HG03060 (cell line): ENCODE data around the gene PEX16.

Experiments
- ATAC-seq: cut with Tn5 transposase; IDR thresholded peaks from one replicate; pipeline ENCODE4 v1.9.1; 2021; ENCODE audit warnings: low read depth, moderate number of reproducible peaks; ENCODE audit not compliant: unreplicated experiment

The PEX16 gene

DNA sequence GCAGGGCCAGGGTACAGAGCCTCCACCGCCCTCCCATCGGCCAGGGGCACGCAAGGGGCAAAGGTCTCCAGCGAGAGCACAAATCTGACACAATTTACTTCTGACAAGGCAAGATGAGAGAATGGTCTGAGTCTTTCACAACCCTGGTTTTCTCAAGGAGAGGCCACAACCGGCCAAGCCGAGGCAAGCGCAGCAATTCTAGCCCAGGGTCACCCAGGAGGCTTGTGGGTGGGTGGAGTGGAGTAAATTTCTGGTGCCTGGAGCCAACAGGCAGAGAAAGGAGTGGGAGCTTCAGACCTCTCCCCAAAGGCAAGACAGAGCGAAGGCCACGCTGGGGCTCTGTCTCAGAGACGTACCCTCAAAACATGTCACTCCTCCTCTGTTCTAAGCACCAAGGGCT lies 14.1 kb upstream of the PEX16 start:
- no peak for ATAC-seq

GRCh38 chr11:45930951-45931570 lies 13.4 kb upstream of the PEX16 start:
- ATAC-seq = no peak

GRCh38 chr11:45930031-45930794 lies 12.5 kb upstream of the PEX16 start:
- peak; percentile 89 for ATAC-seq

- ATAC-seq = no peak
These were observed 11.9 kb upstream of the PEX16 start for GRCh38 chr11:45929486-45930030.

- no peak for ATAC-seq
These were observed 11.0 kb upstream of the PEX16 start for GRCh38 chr11:45928535-45929215.

GRCh38 chr11:45927684-45928413 lies 10.2 kb upstream of the PEX16 start:
- no peak for ATAC-seq

GRCh38 chr11:45927332-45927683 lies 9.6 kb upstream of the PEX16 start:
- ATAC-seq = no peak

GRCh38 chr11:45926536-45927331 lies 9.1 kb upstream of the PEX16 start:
- no peak for ATAC-seq

DNA sequence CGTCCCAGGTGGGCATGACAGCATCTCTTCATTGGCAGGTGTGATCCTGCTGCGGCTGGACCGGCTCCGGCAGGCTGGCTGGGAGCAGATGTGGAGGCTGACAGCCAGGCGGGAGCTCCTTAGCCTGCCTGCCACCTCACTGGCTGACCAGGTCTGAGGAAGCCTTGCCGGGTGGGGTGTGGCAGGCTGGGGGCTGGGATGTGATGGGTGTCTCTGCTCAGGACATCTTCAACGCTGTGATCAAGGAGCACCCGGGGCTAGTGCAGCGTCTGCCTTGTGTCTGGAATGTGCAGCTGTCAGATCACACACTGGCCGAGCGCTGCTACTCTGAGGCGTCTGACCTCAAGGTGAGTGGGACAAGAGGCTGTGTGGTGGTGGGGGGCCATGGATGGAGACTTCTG lies 8.3 kb upstream of the PEX16 start:
- no peak for ATAC-seq

GRCh38 chr11:45925550-45925949 lies 7.9 kb upstream of the PEX16 start:
- ATAC-seq = no peak

DNA sequence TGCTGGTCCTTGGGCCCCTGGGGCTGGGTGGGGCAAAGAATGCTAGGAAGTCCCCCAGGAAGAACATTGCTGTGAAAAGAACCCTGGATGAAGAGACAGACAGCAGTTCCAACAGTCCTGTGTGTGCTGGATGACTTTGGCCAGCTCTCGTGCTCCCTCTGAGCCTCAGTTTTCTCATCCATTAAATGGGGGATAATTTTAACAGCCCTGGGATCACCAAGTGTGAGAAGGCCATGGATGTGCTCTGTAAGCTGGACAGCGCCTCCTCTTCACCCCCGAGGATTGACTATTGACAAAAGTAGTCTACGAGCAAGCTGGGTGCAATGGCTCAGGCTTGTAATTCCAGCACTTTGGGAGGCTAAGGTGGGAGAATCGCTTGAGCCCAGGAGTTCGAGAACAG lies 7.2 kb upstream of the PEX16 start:
- ATAC-seq = no peak

- ATAC-seq = no peak
These were observed 6.6 kb upstream of the PEX16 start for GRCh38 chr11:45924036-45924915.

DNA sequence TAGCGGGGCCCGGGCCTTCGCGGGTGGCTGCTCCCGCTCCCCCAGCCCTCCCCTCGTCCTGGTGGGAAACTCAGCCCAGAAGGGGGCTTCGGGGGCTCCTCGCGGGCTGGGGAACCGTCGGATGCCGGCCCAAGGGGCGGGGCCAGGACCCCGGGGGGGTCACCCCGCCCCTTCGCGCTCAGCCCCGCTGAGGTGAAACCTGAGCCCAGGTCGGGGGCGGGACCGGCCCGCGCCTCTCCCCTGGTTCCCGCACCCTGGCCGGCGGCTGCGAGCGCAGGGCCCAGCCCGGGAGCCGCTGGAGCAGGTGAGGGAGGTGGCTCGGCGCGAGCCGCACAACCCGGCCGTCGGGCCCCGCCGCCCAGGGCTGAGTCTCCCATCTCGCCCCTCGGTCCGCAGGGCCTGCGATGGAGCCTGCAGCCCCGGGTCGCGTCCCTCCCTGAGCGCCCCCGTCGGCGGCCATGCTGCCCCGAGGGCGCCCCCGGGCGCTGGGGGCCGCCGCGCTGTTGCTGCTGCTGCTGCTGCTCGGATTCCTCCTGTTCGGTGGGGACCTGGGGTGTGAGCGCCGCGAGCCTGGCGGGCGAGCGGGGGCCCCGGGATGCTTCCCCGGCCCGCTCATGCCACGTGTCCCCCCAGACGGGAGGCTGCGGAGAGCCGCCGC lies 4.9 kb upstream of the PEX16 start, which contains the start of gene LARGE2:
LARGE2 (plus strand) TSS at position 232 of the 658 bp plus-strand sequence; CDS start at position 459, 227 bp downstream.
- ATAC-seq = no peak

DNA sequence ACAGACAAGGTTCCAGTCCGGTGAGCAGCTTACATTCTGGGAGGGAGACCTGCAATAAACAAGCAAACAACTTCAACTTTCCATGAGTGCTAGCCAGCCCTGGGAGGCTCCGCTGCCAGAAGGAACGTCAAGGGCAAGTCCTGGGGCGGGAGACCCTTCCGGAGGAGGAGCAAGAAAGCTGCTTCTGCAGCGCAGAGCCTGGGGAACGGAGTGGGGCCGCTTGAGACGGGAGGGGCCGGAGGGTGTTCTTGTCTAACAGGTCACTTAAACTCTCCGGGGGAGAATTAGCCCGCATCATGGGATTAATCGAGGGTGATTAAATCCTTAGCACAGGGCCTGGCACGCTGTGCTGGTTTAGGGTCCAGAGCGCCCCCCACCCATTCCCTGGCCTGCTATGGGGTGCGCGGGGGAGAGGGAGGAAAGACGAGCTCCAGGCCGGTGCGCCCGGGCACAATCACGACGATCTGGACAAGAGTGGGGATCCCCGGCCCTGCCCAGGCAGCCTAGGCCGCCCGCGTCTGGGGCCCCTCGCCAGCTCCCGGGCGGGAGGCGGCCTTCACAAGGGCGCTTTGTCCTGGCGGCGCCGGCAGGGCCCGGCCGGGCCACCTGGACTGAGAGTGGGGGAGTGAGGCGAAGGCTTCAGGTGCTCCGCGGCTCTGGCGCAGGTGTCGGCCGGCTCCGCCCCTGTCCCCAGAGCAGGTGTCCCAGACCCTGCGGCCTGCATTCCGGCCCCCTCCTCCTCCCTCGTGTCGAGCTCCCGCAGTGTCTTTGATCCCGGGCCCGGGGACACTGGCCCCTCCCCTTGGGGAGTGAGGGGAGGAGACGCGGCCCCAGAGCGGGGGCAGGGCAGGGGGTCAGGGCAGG lies 4.1 kb upstream of the PEX16 start:
- ATAC-seq = no peak

DNA sequence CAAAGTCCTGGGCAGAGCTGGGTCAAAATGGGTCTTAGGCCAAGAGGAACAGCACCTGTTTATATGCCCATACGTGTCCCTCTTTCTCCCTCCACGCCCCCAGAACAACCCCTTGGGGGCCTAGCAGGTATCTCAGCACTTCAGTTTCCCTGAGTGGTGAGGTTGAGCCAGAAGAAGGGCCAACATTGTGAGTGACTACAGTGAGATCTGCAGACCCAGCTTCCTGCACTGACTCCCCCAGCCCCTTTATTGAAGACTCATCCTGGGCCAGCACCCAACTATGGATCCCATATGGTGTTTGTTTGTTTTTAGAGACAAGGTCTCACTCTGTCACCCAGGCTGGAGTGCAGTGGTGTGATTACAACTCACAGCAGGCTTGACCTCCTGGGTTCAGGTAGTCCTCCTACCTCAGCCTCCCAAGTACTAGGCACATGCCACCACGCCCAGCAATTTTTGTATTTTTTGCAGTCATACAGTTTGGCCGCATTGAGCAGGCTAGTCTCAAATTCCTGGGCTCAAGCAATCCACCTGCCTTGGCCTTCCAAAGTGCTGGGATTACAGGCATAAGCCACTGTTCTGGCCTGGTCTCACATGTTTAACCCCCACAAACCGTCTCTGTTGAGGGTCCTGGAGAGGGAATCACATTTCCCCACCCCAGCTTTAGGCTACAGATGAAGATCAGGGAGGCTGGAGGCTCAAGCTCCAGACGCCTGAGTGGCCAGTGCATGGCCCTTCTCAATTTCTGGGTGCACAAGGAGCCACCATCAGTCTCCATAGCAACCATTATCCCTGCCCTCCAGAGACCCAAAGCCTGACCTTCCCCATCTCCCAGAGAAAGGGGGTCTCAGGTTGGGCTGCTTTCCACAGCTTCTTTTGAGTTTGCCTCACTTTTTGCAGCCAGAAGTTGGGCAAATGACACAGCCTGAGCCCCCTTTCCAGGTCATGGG lies 3.1 kb upstream of the PEX16 start:
- no peak for ATAC-seq

DNA sequence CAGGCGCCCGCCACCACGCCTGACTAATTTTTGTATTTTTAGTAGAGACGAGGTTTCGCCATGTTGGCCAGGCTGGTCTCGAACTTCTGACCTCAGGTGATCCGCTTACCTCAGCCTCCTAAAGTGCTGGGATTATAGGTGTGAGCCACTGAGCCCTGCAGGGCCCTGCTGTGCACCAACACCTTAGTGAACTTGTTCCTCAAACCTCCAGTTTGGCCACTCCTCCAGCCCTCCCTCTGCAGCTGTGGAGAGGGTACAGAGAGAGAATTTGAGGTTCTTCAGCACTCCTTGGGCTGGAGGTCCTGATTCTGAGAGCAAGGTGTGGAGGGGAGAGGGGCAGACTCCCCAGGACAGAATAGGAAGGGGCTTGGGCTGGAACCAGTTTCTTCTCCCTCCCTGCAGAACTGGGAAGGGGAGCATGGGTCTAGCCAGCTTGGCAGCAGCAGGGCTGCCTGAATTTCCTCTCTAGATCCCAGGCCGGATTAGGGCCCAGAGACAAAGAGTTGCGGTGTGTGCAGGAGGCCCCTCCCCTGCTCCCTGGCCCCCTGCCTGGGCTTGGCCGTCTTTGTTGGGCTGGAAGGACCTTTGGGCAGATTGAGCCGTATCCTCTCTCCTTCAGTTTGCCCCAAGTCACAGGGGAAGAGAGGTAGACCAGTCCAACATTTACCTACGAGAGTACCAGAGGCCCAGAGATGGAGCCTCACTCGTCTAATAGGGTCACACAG lies 2.3 kb upstream of the PEX16 start:
- ATAC-seq = no peak
